Activated CD8-positive, alpha-beta memory T cell treated with anti-CD3 and anti-CD28 coated beads, Interleukin-2, amount 50 U/mL, for 1 hour (primary cell): ENCODE measurements around the gene PDSS1.

Experiments
- DNase-seq: peaks from one replicate; pipeline ENCODE4 v3.0.0-alpha.2; 2020; ENCODE audit errors: extremely low read depth

Gene PDSS1

GRCh38 chr10:26699631-26700030, 2.1 kb downstream of the PDSS1 start:
- no peak for DNase-seq

GRCh38 chr10:26700884-26701630, 3.6 kb downstream of the PDSS1 start:
- DNase-seq: no peak

GRCh38 chr10:26703096-26703495, 5.6 kb downstream of the PDSS1 start:
- no peak for DNase-seq

- no peak for DNase-seq
Measured at GRCh38 chr10:26703974-26704373, 6.5 kb downstream of the PDSS1 start.

- DNase-seq: no peak
Measured at GRCh38 chr10:26706206-26706605, 8.7 kb downstream of the PDSS1 start.

GRCh38 chr10:26706936-26707335, 9.4 kb downstream of the PDSS1 start:
- no peak for DNase-seq

GRCh38 chr10:26711324-26711723, 13.8 kb downstream of the PDSS1 start:
- no peak for DNase-seq

DNA sequence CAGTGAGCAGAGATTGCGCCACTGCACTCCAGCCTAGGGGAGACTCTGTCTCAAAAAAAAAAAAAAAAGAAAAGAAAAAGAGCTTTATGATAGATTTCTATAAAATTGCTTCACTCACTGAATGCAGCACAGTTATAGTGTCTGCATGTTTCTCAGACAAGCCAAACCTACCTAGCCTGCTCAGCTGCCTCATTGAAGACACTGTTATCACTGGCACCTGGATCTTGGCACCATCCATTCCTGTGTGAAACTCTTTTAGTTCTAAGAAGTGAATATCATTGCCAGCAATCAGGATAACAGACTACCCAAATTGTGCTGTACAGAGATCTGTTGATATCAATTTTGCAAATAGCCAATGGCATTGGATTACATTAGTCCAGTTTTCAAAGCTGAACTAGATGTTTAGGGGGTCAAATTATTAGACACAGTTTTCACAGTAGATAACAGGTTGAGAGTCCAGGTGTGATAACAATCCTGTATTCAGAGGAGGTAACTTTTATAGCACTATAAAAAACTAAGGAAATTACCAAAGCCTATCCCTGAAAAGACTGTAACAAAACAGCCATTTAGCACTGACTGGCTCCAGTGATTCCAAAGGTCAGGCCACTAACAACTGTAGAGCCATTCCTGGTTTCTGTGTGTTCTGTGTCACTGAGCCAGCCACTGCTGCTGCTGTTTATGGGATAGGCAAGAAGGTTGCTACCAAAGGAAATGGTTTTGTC, 17.1 kb downstream of the PDSS1 start:
- DNase-seq: no peak

GRCh38 chr10:26715137-26715487, 17.6 kb downstream of the PDSS1 start:
- DNase-seq: no peak

DNA sequence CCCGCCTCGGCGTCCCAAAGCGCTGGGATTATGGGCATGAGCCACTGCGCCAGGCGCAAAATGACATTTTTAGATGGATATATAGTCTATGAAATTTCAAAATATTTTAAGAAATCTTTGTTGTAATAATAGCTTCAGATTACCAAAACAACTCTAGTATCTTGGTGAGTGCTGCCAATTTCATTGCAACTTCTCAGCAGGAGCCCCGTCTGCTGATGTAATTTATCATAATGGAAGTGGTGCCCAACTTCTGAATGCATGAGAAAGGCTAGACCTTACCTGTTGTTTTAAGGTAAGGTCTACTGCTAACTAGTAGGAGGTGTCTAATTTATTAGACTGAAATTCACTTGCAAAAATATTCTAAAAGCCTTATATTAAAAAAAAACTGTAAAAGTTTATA, 20.0 kb downstream of the PDSS1 start:
- DNase-seq: no peak

- peak; percentile 4 for DNase-seq
Measured at GRCh38 chr10:26721561-26721960, 24.1 kb downstream of the PDSS1 start.

GRCh38 chr10:26723016-26723415, 25.5 kb downstream of the PDSS1 start:
- no peak for DNase-seq

DNA sequence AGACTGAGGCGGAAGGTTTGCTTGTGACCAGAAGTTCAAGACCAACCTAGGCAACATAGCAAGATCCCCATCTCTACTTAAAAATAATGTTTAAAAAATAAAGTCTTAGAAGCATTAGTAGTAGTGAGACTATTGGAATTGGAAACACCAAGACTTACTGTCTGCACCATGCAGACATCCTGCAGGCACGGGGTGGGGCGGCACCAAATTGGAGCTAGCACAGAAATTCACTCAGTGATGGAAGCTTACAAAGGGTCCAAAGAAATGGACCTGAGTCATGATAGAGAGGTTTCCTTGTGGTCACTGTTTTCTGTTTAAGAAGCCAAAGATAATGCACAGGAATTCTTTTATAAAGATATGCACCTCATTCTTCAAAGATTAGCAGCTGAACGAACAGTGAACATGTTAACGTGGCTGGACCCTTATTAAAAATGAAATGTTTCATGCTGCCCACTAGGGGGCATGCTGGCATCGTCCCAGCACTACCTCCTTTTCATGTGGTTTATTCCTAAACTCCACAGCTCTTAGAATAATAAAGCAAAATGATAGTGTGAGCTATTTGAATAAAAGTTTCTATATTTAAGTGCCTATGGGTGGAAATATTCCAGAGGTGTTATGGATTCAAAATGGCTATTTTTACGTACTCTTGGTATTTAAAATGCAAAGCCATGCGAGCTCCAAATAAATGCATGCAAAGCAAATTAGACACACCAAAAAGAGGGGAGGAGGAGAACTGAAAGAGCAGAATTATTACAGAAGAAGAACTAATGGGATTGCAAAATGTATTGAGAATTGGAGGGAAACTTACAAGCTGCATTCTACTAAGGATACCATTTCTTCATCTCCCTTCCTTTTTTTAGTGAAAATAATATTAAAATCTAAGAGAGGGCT, 28.6 kb downstream of the PDSS1 start:
- no peak for DNase-seq

DNA sequence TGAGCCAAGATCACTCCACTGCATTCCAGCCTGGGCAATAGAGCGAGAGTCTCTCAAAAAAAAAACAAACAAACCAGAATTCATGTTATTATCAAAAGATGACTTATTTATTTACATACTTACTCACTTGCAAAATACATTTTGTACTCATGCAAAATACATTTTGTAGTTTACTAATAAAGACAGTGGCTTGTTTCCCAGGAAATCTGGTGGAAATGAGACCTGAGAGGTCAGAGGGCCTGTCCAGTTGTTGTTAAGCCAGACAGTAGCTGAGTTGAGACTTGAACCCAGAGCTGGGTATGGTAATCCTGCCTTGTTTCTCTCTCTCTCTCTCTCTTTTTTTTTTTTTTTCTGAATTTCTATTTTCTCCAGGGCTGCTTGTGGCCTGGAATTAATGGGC, 29.5 kb downstream of the PDSS1 start:
- DNase-seq: no peak

GRCh38 chr10:26728957-26729356, 31.5 kb downstream of the PDSS1 start:
- no peak for DNase-seq

- DNase-seq: no peak
Measured at GRCh38 chr10:26729395-26729794, 31.9 kb downstream of the PDSS1 start.

DNA sequence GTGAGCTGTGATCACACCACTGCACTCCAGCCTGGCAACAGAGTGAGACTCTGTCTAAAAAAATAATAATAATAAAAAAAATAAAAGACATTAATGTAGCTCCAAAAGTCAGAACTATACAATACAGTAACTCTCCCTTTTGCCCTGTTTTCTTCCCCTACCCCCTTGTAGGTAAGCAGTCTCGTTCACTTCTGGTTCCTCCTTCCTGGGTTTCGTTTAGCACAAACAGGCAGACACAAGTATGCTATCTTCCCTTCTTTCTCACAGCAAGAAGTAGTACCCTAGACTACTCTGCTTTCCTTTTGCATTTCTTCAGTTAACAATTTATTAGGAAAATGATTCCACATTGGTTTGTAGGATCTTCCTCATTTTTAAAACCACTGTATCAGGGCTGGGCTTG, 33.1 kb downstream of the PDSS1 start:
- DNase-seq: no peak

DNA sequence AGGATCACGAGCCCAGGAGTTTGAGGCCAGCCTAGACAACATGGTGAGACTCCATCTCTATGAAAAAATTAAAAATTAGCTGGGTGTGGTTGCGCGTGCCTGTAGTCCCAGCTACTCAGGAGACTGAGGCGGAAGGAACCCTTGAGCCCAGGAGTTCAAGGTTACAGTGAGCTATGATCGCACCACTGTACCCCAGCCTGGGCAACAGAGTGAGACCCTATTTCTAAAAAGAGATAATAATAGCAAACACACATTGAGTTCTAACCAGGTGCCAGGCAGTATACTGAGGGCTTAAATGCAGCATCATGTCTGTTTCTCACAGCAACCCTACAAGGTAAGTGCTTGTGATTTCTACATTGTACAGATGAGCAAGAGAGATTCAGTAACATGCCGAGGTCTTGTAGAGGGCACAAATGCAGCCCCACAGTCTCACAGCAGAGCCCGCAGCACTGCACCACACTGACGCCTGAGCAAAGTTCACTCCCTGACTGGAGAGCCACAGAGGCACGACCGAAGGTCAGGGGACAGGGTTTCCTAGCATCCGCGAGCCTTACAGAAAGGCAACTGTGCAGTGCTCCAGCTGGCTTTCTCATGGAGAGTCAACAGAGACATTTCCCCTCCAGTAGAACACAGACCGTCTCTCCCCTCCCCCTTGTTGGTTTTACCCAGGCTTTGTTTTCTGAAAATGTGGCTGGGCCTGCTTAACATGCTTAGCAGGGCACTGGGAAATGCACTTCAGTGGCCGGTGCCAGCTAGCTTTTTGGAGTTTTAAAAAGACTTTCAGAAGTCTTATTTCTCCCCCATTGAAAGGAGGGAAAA, 36.5 kb downstream of the PDSS1 start:
- DNase-seq: no peak

DNA sequence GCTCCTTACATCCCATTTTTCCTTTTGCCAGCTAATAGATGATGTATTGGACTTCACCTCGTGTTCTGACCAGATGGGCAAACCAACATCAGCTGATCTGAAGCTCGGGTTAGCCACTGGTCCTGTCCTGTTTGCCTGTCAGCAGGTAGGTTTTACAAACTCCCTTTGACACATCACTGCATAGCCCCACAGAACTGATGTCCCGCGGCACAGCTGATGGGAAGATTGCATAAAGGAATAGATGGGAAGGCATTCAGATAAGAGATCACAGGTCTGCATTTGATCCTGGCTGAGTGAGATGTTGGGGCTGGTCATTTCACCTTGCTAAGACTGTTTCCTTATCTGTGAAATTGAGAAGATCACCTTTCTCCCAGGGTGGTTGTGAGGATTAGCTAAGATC, 37.9 kb downstream of the PDSS1 start:
- DNase-seq: no peak

- DNase-seq: no peak
Measured at GRCh38 chr10:26737730-26738129, 40.2 kb downstream of the PDSS1 start.

GRCh38 chr10:26738301-26738911, 40.9 kb downstream of the PDSS1 start:
- no peak for DNase-seq
